ENCODE results near the gene TRPM2. TPM values are rescaled to one million over a fixed set of nuclear protein-coding genes. Genes with fewer than 3 reads are reported as not detected.

TRPM2 gene
- total and polyA plus RNA-seq, 10 of the 15 experiments (the other 5 are each of a cell fraction or from before 2014, with no cell fraction given) = 0.03 to 9.1 (median 2.6) TPM

DNA sequence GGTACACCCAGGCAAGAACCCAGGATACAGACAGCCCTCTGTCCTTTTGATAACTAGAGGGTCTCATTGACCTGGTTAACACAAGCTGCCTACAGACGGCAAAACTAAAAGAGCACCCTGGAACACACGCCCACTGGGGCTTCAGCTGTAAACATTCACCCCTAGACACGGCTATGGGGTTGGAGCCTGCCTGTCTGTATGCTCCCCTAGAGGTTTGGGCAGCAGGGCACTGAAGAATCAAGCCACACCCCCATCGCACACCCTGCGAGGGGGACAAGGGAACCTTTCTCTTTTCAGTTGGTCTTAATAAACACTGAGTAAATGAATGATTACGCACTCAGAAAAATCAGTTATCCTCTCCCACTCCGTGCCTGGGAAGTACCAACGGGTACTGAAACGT, 137.4 kb downstream of the TRPM2 start:
- WGBS (ENCODE audit: insufficient coverage, insufficient replicate concordance, low lambda C conversion rate, missing lambda C conversion rate) = 35% methylated on average over 9 of the region's 9 CpGs
- RAD21 ChIA-PET (ENCODE audit: unreplicated experiment) = no interaction called here
- CTCF ChIA-PET = no interaction called here
- Histone ChIP-seq H3K27ac (ENCODE audit: control insufficient read depth, insufficient read depth) (no peak overlapping the region), H3K4me3 (no peak overlapping the region), H3K9ac (ENCODE audit: control insufficient read depth, insufficient read depth, low read length) (no peak overlapping the region), H3K27me3 (replicated peaks in 1 of 2; ENCODE audit: control insufficient read depth in 2 of 2, insufficient read depth in 2 of 2, low read length in 1 of 2) (no peaks in the 10 kb centered on the region), H4K20me1 (ENCODE audit: control insufficient read depth, insufficient read depth) (no peaks in the 10 kb centered on the region), H3K4me1 (ENCODE audit: control insufficient read depth, insufficient read depth, low read length) (no peaks in the 10 kb centered on the region), H3K79me2 (ENCODE audit: control insufficient read depth, insufficient read depth, low read length) (no peaks in the 10 kb centered on the region), H2AFZ (ENCODE audit: control insufficient read depth, low read depth, low read length) (no peak overlapping the region), H3K4me2 (ENCODE audit: control insufficient read depth, insufficient read depth) (no peak overlapping the region), H3K36me3 (ENCODE audit: control insufficient read depth in 2 of 2, insufficient read depth in 2 of 2, low read length in 1 of 2) (no peaks in the 10 kb centered on the region), H3K9me3 (replicated peaks; ENCODE audit: control insufficient read depth, insufficient read depth, low read length) (peaks cover 20% of the 10 kb centered on the region; the same call in 2 of the 3 replicates)
- intact Hi-C loops (cut with micrococcal nuclease; ENCODE audit: unreplicated experiment) (no loop called here), in situ Hi-C loops (cut with MboI) (no loop called here)
- ATAC-seq (no peak), FAIRE-seq (no peak), DNase-seq (ENCODE audit: low read depth, low spot score) (no peak)
- POLR2A ChIA-PET = no interaction called here
- SMC1A ChIA-PET (ENCODE audit: uncharacterized antibody, unreplicated experiment) = interaction anchor here (0.6 kb wide), 1 partner anchor 226 kb away, joined by 3 read pairs; no protein-coding TSS in a partner anchor
- BruUV-seq (replicated peaks) = no TSS peak
- TF ChIP-seq MLLT1 (IDR thresholded peaks at IDR 0.05) (no peak), E2F8 (IDR thresholded peaks at IDR 0.05; ENCODE audit: low read depth, partially characterized antibody) (no peak), PBX3 (IDR thresholded peaks at IDR 0.05; ENCODE audit: insufficient replicate concordance, low read depth, low read length) (no peak), REST (IDR thresholded peaks at IDR 0.05; ENCODE audit: low read depth, low read length) (no peak), MTA2 (IDR thresholded peaks at IDR 0.05; ENCODE audit: low read depth) (no peak), NFIC (IDR thresholded peaks at IDR 0.05; ENCODE audit: low read depth, low read length) (no peak), SREBF2 (IDR thresholded peaks at IDR 0.05; ENCODE audit: low read length) (no peak), CTCF (IDR thresholded peaks at IDR 0.05 in 2 of 3, conservative IDR thresholded peaks at IDR 0.05 in 1 of 3; ENCODE audit: control insufficient read depth in 2 of 3, extremely low read depth in 1 of 3, insufficient read depth in 1 of 3, low read depth in 3 of 3, low read length in 3 of 3) (no peak), MTA3 (IDR thresholded peaks at IDR 0.05; ENCODE audit: borderline replicate concordance, low read length) (no peak), SMARCA5 (IDR thresholded peaks at IDR 0.05) (no peak), DPF2 (IDR thresholded peaks at IDR 0.05) (no peak)
- TF ChIP-seq, protein P1, sequence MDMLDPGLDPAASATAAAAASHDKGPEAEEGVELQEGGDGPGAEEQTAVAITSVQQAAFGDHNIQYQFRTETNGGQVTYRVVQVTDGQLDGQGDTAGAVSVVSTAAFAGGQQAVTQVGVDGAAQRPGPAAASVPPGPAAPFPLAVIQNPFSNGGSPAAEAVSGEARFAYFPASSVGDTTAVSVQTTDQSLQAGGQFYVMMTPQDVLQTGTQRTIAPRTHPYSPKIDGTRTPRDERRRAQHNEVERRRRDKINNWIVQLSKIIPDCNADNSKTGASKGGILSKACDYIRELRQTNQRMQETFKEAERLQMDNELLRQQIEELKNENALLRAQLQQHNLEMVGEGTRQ (IDR thresholded peaks at IDR 0.05; ENCODE audit: borderline replicate concordance, low read depth, low read length) = no peak
